Activated CD8-positive, alpha-beta T cell treated with anti-CD3 and anti-CD28 coated beads for 36 hours (primary cell): ENCODE data around the gene DDX24. TPM values are rescaled to one million over a fixed set of nuclear protein-coding genes. Genes with fewer than 3 reads are reported as not detected.

Experiments
- ATAC-seq: fragments of 200-7000 bp; cut with Tn5 transposase; one replicate; pipeline ENCODE4 v1.10.0; 2021; ENCODE audit warnings: mild to moderate bottlenecking, moderate library complexity
- CTCF ChIA-PET: fragments of 350-600 bp; sonication (Branson Sonifier 250); formaldehyde crosslinking; loops from one replicate; lab custom pipeline; 2021; ENCODE audit warnings: antibody characterized with exemption; lab: Charles Lee
- POLR2A ChIA-PET: fragments of 350-600 bp; sonication (Branson Sonifier 250); formaldehyde crosslinking; loops from one replicate; lab custom pipeline; 2021; ENCODE audit warnings: antibody characterized with exemption; lab: Charles Lee
- DNase-seq: peaks from one replicate; pipeline ENCODE4 v3.0.0-alpha.2; 2020
- H3K27ac Mint-ChIP-seq: one replicate; pipeline ENCODE4 v1.8.0; 2021; ENCODE audit warnings: mild to moderate bottlenecking, mixed read lengths
- H3K27me3 Mint-ChIP-seq: one replicate; pipeline ENCODE4 v1.8.0; 2021; ENCODE audit warnings: mixed read lengths
- H3K36me3 Mint-ChIP-seq: one replicate; pipeline ENCODE4 v1.8.0; 2021; ENCODE audit warnings: low read depth, mixed read lengths
- H3K4me1 Mint-ChIP-seq: one replicate; pipeline ENCODE4 v1.8.0; 2021; ENCODE audit warnings: low read depth, mixed read lengths
- H3K4me3 Mint-ChIP-seq: one replicate; pipeline ENCODE4 v1.8.0; 2021; ENCODE audit warnings: mild to moderate bottlenecking, moderate library complexity, mixed read lengths
- H3K9me3 Mint-ChIP-seq: one replicate; pipeline ENCODE4 v1.8.0; 2021; ENCODE audit warnings: mixed read lengths
- CTCF ChIP-seq: fragments of 200-600 bp; IDR thresholded peaks from one replicate; pipeline ENCODE4 v1.8.0; 2022; ENCODE audit warnings: antibody characterized with exemption, mild to moderate bottlenecking
- intact Hi-C: fragments of 100-400 bp; cut with micrococcal nuclease; formaldehyde crosslinking; loops from one replicate; pipeline ENCODE4 v1.10.0; 2022
- total RNA-seq, 2 experiments: library from RNA; stranded (reverse); gene quantifications; one replicate each; pipeline ENCODE4 v1.2.3, GENCODE V29; 2021

The DDX24 gene
- total RNA-seq, 2 experiments from 2014 or later = 272 to 275 TPM

GRCh38 chr14:94128216-94128839 lies 47.3 kb upstream of the DDX24 start:
- ATAC-seq (no peak), DNase-seq (no peak)
- H3K27ac Mint-ChIP-seq = peak overlapping the region; percentile 66
- H3K4me1 Mint-ChIP-seq = peaks cover 15% of the 10 kb centered on the region
- no peaks in the 10 kb centered on the region for H3K27me3 Mint-ChIP-seq
- ChIA-PET POLR2A (interaction anchor here (0.9 to 1.8 kb wide), 3 partner anchors 8 to 47 kb away, joined by 3 to 10 read pairs (median 3); partner anchors contain the start of genes DDX24 and IFI27L1), CTCF (interaction anchor here (1.0 to 7.6 kb wide), 6 partner anchors 8 to 111 kb away, joined by 4 to 72 read pairs (median 8); no protein-coding TSS in a partner anchor)
- no peaks in the 10 kb centered on the region for H3K9me3 Mint-ChIP-seq
- intact Hi-C loops = no loop called here
- H3K4me3 Mint-ChIP-seq = peak overlapping the region; percentile 76
- no peak for TF ChIP-seq CTCF
- H3K36me3 Mint-ChIP-seq = peaks cover 1% of the 10 kb centered on the region

DNA sequence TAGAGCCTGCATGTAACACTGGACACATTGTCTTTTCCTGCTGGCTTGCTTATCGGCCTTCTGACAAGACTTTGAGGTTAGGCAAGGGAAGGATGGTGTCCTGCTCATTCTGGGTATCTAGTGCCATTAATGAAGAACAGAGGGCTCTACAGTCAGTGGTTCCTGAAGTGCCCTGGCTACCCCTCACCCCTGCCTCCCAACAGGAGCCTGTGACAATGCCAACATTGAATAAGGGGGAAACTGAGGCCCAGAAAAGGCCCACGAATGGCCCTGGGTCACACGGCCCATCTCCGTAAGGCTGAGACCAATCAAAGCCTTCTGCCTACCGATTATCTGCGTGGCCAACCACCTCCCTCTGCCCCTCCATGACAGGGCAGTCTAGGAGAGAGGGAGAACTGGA lies 46.3 kb upstream of the DDX24 start:
- POLR2A ChIA-PET = interaction anchor here (0.9 kb wide), 1 partner anchor 9 kb away, joined by 3 read pairs; no protein-coding TSS in a partner anchor
- no peak overlapping the region for H3K4me3 Mint-ChIP-seq
- intact Hi-C loops = no loop called here
- peaks cover 15% of the 10 kb centered on the region for H3K4me1 Mint-ChIP-seq
- DNase-seq (no peak), ATAC-seq (no peak)
- CTCF ChIA-PET = interaction anchor here (3.3 to 7.6 kb wide), 2 partner anchors 9 to 91 kb away, joined by 16 to 72 read pairs; no protein-coding TSS in a partner anchor
- H3K27ac Mint-ChIP-seq = no peak overlapping the region
- no peaks in the 10 kb centered on the region for H3K27me3 Mint-ChIP-seq
- no peak for TF ChIP-seq CTCF
- H3K36me3 Mint-ChIP-seq = peaks cover 1% of the 10 kb centered on the region
- no peaks in the 10 kb centered on the region for H3K9me3 Mint-ChIP-seq

DNA sequence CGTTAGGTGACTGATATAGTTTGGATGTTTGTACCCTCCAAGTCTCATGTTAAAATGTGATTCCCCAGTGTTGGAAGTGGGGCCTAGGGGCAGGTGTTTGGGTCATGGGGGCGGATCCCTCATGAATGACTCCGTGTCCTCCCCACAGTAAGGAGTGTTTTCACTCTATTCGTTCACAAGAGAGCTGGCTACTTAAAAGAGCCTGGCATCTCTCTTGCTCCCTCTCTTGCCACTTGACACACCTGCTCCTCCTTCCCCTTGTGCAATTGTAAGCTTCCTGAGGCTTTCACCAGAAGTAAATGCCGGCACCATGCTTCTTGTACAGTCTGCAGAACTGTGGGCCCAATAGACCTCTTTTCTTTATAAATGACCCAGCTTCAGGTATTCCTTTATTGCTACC lies 45.8 kb upstream of the DDX24 start:
- ChIA-PET POLR2A (no interaction called here), CTCF (interaction anchor here (3.3 to 7.6 kb wide), 2 partner anchors 10 to 90 kb away, joined by 16 to 72 read pairs; no protein-coding TSS in a partner anchor)
- Mint-ChIP-seq H3K4me3 (no peak overlapping the region), H3K27me3 (no peaks in the 10 kb centered on the region), H3K36me3 (peaks cover 1% of the 10 kb centered on the region), H3K4me1 (peaks cover 15% of the 10 kb centered on the region), H3K27ac (no peak overlapping the region), H3K9me3 (no peaks in the 10 kb centered on the region)
- intact Hi-C loops = no loop called here
- no peak for TF ChIP-seq CTCF
- DNase-seq (no peak), ATAC-seq (no peak)

GRCh38 chr14:94126419-94126677 lies 45.3 kb upstream of the DDX24 start:
- TF ChIP-seq CTCF = no peak
- Mint-ChIP-seq H3K36me3 (peaks cover 1% of the 10 kb centered on the region), H3K4me1 (peaks cover 15% of the 10 kb centered on the region), H3K27ac (no peak overlapping the region), H3K4me3 (no peak overlapping the region), H3K27me3 (no peaks in the 10 kb centered on the region), H3K9me3 (no peaks in the 10 kb centered on the region)
- intact Hi-C loops = no loop called here
- no peak for ATAC-seq
- DNase-seq = no peak
- ChIA-PET CTCF (interaction anchor here (3.3 to 7.6 kb wide), 2 partner anchors 10 to 90 kb away, joined by 16 to 72 read pairs; no protein-coding TSS in a partner anchor), POLR2A (no interaction called here)

DNA sequence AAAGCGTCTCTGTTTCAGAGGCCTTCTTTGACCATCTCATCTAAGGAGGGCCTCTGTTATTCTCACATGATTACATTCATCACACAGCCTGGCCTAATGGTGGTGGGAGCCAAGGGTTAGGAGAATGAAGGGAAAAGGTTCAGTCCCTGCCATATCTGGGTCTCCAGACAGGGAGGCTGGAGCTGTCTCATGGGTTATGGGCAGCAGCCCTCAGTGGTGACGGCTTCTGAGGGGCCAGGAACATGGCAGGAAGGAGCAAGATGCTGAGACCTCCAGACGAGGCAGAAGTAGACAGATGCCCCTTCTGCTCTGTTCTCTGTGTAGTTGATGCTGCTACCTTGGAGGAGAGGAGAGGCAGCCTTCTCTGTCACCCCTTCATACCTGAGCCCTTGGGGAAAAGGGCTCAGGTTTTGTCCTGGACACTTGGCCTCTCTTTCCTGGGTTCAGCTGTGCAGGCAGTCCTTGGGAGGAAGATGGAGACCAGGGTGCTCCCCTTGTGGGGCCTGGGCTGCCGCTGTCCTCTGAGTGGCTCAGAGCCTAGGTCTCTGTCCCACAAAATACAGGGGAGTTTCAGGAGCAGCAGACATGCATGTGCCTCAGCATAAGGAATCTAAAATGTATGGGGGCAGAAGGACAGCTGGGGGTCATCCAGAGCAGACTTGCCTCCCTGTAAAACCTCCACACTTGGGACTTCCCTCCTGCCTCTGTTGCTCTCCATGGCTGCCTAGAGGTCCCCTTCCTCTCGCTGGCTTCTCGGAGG lies 44.8 kb upstream of the DDX24 start:
- ChIA-PET CTCF (interaction anchor here (1.2 to 3.3 kb wide), 2 partner anchors 11 to 20 kb away, joined by 3 to 16 read pairs; no protein-coding TSS in a partner anchor), POLR2A (no interaction called here)
- peaks cover 3% of the 10 kb centered on the region for H3K9me3 Mint-ChIP-seq
- TF ChIP-seq CTCF = no peak
- intact Hi-C loops = no loop called here
- ATAC-seq (no peak), DNase-seq (no peak)
- peaks cover 15% of the 10 kb centered on the region for H3K4me1 Mint-ChIP-seq
- no peak overlapping the region for H3K27ac Mint-ChIP-seq
- H3K36me3 Mint-ChIP-seq = peaks cover 1% of the 10 kb centered on the region
- no peak overlapping the region for H3K4me3 Mint-ChIP-seq
- H3K27me3 Mint-ChIP-seq = no peaks in the 10 kb centered on the region
